ENCODE data around the gene TM2D3.

DNA sequence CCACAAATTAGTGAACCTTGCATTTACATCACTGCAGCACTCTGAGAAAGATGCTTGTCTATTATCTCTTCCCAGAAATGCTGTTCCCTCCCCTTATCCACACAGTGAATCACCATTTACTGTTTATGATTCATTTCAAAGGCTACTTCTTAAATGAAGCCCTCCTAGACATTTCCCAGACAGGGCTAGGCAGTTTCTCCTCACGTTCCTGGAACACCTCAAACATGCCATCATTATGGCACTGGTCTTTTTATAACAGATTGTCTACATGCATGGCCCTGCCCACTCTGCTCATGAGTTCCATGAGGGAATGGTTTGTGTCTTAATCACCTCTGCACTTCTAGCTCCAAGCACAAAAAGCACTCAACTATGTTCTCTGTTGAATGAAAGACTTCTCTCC is 32.2 kb upstream of the TM2D3 start:
- no peak for TF ChIP-seq EZH2 (IDR thresholded peaks at IDR 0.05; ENCODE audit: insufficient read depth, poor library complexity, severe bottlenecking)
- no peak for TF ChIP-seq EZH2phosphoT487 (IDR thresholded peaks at IDR 0.05; ENCODE audit: insufficient read depth, low read depth)

Data from GM23248 (cell line).